ENCODE results near the gene FNIP2. TPM values are rescaled to one million over a fixed set of nuclear protein-coding genes. Genes with fewer than 3 reads are reported as not detected.

The FNIP2 gene
- total RNA-seq, 1 experiment from 2014 or later: 16.1 TPM

GRCh38 chr4:158819942-158820786 is 51.3 kb downstream of the FNIP2 start:
- no peak for DNase-seq (ENCODE audit: low spot score)
- Histone ChIP-seq H3K4me3 (ENCODE audit: low read depth, low read length, poor library complexity, severe bottlenecking) (no peak overlapping the region), H3K9me3 (ENCODE audit: low read depth, low read length, poor library complexity, severe bottlenecking) (no peaks in the 10 kb centered on the region), H3K27me3 (replicated peaks; ENCODE audit: insufficient read depth, low read depth, low read length, poor library complexity) (no peaks in the 10 kb centered on the region), H3K4me1 (ENCODE audit: insufficient read depth, low read length, poor library complexity, severe bottlenecking) (no peaks in the 10 kb centered on the region), H3K27ac (ENCODE audit: low read depth, low read length, poor library complexity, severe bottlenecking) (no peak overlapping the region), H3K36me3 (ENCODE audit: insufficient read depth, low read length, poor library complexity, severe bottlenecking) (no peaks in the 10 kb centered on the region)
- intact Hi-C loops (cut with micrococcal nuclease; ENCODE audit: unreplicated experiment): no loop called here
- no TSS peak for BruUV-seq (replicated peaks)
- no peak for TF ChIP-seq EZH2 (IDR thresholded peaks at IDR 0.05; ENCODE audit: borderline replicate concordance, low read depth, low read length, poor library complexity, severe bottlenecking)
- TF ChIP-seq CTCF (conservative IDR thresholded peaks at IDR 0.05; ENCODE audit: low read depth, low read length): no peak
- ChIA-PET POLR2A (ENCODE audit: low non-redundant PET) (no interaction called here), CTCF (interaction anchor here (0.6 kb wide), 1 partner anchor 42 kb away, joined by 9 read pairs; no protein-coding TSS in a partner anchor)

GRCh38 chr4:158821228-158821971 is 52.6 kb downstream of the FNIP2 start:
- Histone ChIP-seq H3K36me3 (ENCODE audit: insufficient read depth, low read length, poor library complexity, severe bottlenecking) (no peaks in the 10 kb centered on the region), H3K27ac (ENCODE audit: low read depth, low read length, poor library complexity, severe bottlenecking) (no peak overlapping the region), H3K27me3 (replicated peaks; ENCODE audit: insufficient read depth, low read depth, low read length, poor library complexity) (no peaks in the 10 kb centered on the region), H3K4me3 (ENCODE audit: low read depth, low read length, poor library complexity, severe bottlenecking) (no peak overlapping the region), H3K4me1 (ENCODE audit: insufficient read depth, low read length, poor library complexity, severe bottlenecking) (no peaks in the 10 kb centered on the region), H3K9me3 (ENCODE audit: low read depth, low read length, poor library complexity, severe bottlenecking) (no peaks in the 10 kb centered on the region)
- intact Hi-C loops (cut with micrococcal nuclease; ENCODE audit: unreplicated experiment): no loop called here
- ChIA-PET CTCF (interaction anchor here (0.6 kb wide), 1 partner anchor 360 kb away, joined by 3 read pairs; no protein-coding TSS in a partner anchor), POLR2A (ENCODE audit: low non-redundant PET) (no interaction called here)
- no peak for DNase-seq (ENCODE audit: low spot score)
- TF ChIP-seq CTCF (conservative IDR thresholded peaks at IDR 0.05; ENCODE audit: low read depth, low read length): no peak
- no peak for TF ChIP-seq EZH2 (IDR thresholded peaks at IDR 0.05; ENCODE audit: borderline replicate concordance, low read depth, low read length, poor library complexity, severe bottlenecking)
- no TSS peak for BruUV-seq (replicated peaks)

- Histone ChIP-seq H3K27me3 (replicated peaks; ENCODE audit: insufficient read depth, low read depth, low read length, poor library complexity) (no peaks in the 10 kb centered on the region), H3K4me3 (ENCODE audit: low read depth, low read length, poor library complexity, severe bottlenecking) (no peak overlapping the region), H3K27ac (ENCODE audit: low read depth, low read length, poor library complexity, severe bottlenecking) (no peak overlapping the region), H3K9me3 (ENCODE audit: low read depth, low read length, poor library complexity, severe bottlenecking) (no peaks in the 10 kb centered on the region), H3K36me3 (ENCODE audit: insufficient read depth, low read length, poor library complexity, severe bottlenecking) (no peaks in the 10 kb centered on the region), H3K4me1 (ENCODE audit: insufficient read depth, low read length, poor library complexity, severe bottlenecking) (no peaks in the 10 kb centered on the region)
- CTCF ChIA-PET: interaction anchor here (0.6 kb wide), 1 partner anchor 359 kb away, joined by 3 read pairs; no protein-coding TSS in a partner anchor
- POLR2A ChIA-PET (ENCODE audit: low non-redundant PET): no interaction called here
- BruUV-seq (replicated peaks): no TSS peak
- DNase-seq (ENCODE audit: low spot score): no peak
- no peak for TF ChIP-seq EZH2 (IDR thresholded peaks at IDR 0.05; ENCODE audit: borderline replicate concordance, low read depth, low read length, poor library complexity, severe bottlenecking)
- no peak for TF ChIP-seq CTCF (conservative IDR thresholded peaks at IDR 0.05; ENCODE audit: low read depth, low read length)
- intact Hi-C loops (cut with micrococcal nuclease; ENCODE audit: unreplicated experiment): no loop called here
Measured at GRCh38 chr4:158822348-158822747, 53.5 kb downstream of the FNIP2 start.

Measured in A673 (cell line).